ENCODE results near the gene ESYT2. TPM values are rescaled to one million over a fixed set of nuclear protein-coding genes. Genes with fewer than 3 reads are reported as not detected.
"Not testable (repeated sequence)": the region's sequence is repeated elsewhere in the genome, so short reads cannot be mapped to it uniquely, and the experiment has no call there.

The ESYT2 gene
- total and polyA plus RNA-seq, 2 experiments from 2014 or later: 33.4 to 59.6 TPM

DNA sequence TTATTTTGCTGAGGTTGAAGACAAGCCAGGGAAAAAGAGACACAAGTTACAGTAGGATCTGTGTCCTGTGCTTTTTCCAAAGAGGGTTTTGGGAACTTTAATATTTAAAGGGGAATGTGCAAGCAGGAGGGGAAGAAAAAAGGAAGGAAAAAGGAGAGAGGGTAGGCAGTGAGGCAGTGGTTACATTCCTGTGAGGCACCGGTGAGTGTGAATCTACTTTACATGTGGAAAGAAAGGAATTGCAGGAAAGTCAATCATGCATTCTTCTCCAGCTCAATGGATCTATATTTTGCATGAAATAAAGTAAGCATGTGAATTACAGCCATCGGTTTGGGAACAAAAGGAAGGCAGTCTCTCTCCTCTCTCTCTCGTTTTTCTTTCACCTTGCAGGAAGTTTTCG, 14.5 kb upstream of the ESYT2 start:
- H3K4me2 ChIP-seq: no peak overlapping the region
- H3K27ac ChIP-seq: no peak overlapping the region
- no peaks in the 10 kb centered on the region for H3K9me3 ChIP-seq (ENCODE audit: low read depth)
- 62% methylated on average over 4 of the region's 4 CpGs for WGBS (ENCODE audit: low lambda C conversion rate, missing lambda C conversion rate)
- no peak overlapping the region for H2AFZ ChIP-seq
- H3K4me3 ChIP-seq: no peak overlapping the region
- H3K36me3 ChIP-seq (replicated peaks; ENCODE audit: insufficient read depth, low read depth): no peaks in the 10 kb centered on the region
- H3K79me2 ChIP-seq: no peaks in the 10 kb centered on the region
- DNase-seq (ENCODE audit: low spot score): no peak
- H3K9me2 ChIP-seq (replicated peaks; ENCODE audit: insufficient read depth): no peaks in the 10 kb centered on the region
- no peaks in the 10 kb centered on the region for H4K20me1 ChIP-seq (ENCODE audit: insufficient read depth, poor library complexity, severe bottlenecking)
- H3K4me1 ChIP-seq (ENCODE audit: insufficient read depth): no peaks in the 10 kb centered on the region
- TF ChIP-seq EZH2 (IDR thresholded peaks at IDR 0.05; ENCODE audit: borderline replicate concordance) (no peak), EZH2phosphoT487 (IDR thresholded peaks at IDR 0.05; ENCODE audit: low read depth, severe bottlenecking, unreplicated experiment) (no peak)
- TF ChIP-seq, protein P1, sequence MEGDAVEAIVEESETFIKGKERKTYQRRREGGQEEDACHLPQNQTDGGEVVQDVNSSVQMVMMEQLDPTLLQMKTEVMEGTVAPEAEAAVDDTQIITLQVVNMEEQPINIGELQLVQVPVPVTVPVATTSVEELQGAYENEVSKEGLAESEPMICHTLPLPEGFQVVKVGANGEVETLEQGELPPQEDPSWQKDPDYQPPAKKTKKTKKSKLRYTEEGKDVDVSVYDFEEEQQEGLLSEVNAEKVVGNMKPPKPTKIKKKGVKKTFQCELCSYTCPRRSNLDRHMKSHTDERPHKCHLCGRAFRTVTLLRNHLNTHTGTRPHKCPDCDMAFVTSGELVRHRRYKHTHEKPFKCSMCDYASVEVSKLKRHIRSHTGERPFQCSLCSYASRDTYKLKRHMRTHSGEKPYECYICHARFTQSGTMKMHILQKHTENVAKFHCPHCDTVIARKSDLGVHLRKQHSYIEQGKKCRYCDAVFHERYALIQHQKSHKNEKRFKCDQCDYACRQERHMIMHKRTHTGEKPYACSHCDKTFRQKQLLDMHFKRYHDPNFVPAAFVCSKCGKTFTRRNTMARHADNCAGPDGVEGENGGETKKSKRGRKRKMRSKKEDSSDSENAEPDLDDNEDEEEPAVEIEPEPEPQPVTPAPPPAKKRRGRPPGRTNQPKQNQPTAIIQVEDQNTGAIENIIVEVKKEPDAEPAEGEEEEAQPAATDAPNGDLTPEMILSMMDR (IDR thresholded peaks at IDR 0.05; ENCODE audit: poor library complexity): no peak
- no peaks in the 10 kb centered on the region for H3K27me3 ChIP-seq

DNA sequence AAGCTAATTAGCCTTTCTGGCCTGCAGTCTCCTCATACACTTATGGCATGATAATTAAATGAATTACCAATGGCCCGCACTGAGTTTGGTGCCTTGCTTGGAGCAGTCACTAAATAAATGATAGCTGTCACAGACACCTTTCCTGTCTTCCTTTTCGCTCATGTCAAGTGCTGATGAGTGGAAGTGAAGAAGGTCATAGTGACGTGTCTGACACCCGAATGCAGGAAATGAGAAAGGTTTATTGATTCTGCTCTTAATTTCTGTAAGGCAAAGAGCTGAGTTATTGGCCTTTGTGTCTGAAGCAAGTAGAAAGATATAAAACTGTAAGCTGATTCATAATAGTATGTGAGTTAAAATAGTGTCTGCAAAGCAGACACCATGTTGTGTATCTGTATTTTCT, 13.2 kb upstream of the ESYT2 start:
- Histone ChIP-seq H3K36me3 (replicated peaks; ENCODE audit: insufficient read depth, low read depth) (no peaks in the 10 kb centered on the region), H3K4me2 (no peak overlapping the region), H3K9me2 (replicated peaks; ENCODE audit: insufficient read depth) (no peaks in the 10 kb centered on the region), H2AFZ (no peak overlapping the region), H4K20me1 (ENCODE audit: insufficient read depth, poor library complexity, severe bottlenecking) (no peaks in the 10 kb centered on the region), H3K9me3 (ENCODE audit: low read depth) (no peaks in the 10 kb centered on the region), H3K79me2 (no peaks in the 10 kb centered on the region), H3K27ac (no peak overlapping the region), H3K4me1 (ENCODE audit: insufficient read depth) (no peaks in the 10 kb centered on the region), H3K27me3 (no peaks in the 10 kb centered on the region), H3K4me3 (no peak overlapping the region)
- no peak for DNase-seq (ENCODE audit: low spot score)
- no peak for TF ChIP-seq EZH2 (IDR thresholded peaks at IDR 0.05; ENCODE audit: borderline replicate concordance)
- TF ChIP-seq EZH2phosphoT487 (IDR thresholded peaks at IDR 0.05; ENCODE audit: low read depth, severe bottlenecking, unreplicated experiment): no peak
- TF ChIP-seq, protein P1 (IDR thresholded peaks at IDR 0.05; ENCODE audit: poor library complexity): no peak
- WGBS (ENCODE audit: low lambda C conversion rate, missing lambda C conversion rate): 89% methylated on average over 4 of the region's 4 CpGs

DNA sequence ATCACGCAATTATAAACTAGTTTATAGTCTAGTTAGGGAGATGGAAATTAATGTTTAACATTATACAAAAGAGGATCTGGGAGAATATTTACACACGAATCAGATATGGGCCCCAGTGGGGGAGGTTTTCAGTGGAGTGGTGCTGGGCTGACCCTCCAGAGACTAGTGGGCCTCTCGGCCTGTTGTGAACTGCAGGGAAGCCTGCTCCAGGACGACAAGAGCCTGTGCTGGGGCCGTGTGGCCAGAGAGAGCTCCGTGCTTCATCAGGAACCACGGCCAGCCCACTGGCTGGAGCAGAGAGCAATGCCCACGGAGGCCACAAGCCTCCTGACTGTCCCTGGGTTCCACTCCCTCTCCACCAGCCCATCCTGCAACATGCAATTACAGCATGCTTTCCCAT, 11.3 kb upstream of the ESYT2 start:
- H3K4me2 ChIP-seq: no peak overlapping the region
- 67% methylated on average over 8 of the region's 8 CpGs for WGBS (ENCODE audit: low lambda C conversion rate, missing lambda C conversion rate)
- no peaks in the 10 kb centered on the region for H3K79me2 ChIP-seq
- no peak for DNase-seq (ENCODE audit: low spot score)
- H3K4me3 ChIP-seq: no peak overlapping the region
- H2AFZ ChIP-seq: no peak overlapping the region
- H4K20me1 ChIP-seq (ENCODE audit: insufficient read depth, poor library complexity, severe bottlenecking): no peaks in the 10 kb centered on the region
- H3K27me3 ChIP-seq: no peaks in the 10 kb centered on the region
- no peak overlapping the region for H3K27ac ChIP-seq
- H3K9me3 ChIP-seq (ENCODE audit: low read depth): no peaks in the 10 kb centered on the region
- no peaks in the 10 kb centered on the region for H3K36me3 ChIP-seq (replicated peaks; ENCODE audit: insufficient read depth, low read depth)
- no peaks in the 10 kb centered on the region for H3K4me1 ChIP-seq (ENCODE audit: insufficient read depth)
- TF ChIP-seq, protein P1 (IDR thresholded peaks at IDR 0.05; ENCODE audit: poor library complexity): no peak
- TF ChIP-seq EZH2 (IDR thresholded peaks at IDR 0.05; ENCODE audit: borderline replicate concordance): no peak
- TF ChIP-seq EZH2phosphoT487 (IDR thresholded peaks at IDR 0.05; ENCODE audit: low read depth, severe bottlenecking, unreplicated experiment): no peak
- no peaks in the 10 kb centered on the region for H3K9me2 ChIP-seq (replicated peaks; ENCODE audit: insufficient read depth)

DNA sequence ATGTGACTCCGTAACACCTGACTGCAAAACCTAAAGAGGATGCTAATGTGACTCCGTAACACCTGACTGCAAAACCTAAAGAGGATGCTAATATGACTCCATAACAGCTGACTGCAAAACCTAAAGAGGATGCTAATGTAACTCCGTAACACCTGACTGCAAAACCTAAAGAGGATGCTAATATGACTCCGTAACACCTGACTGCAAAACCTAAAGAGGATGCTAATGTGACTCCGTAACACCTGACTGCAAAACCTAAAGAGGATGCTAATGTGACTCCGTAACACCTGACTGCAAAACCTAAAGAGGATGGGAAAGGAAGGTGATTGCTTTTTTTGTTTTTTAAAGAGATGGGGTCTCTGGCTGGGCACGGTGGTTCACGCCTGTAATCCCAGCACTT, 9.9 kb upstream of the ESYT2 start:
- WGBS (ENCODE audit: low lambda C conversion rate, missing lambda C conversion rate): 50% methylated on average over 8 of the region's 8 CpGs
- not testable (repeated sequence) for H4K20me1 ChIP-seq (ENCODE audit: insufficient read depth, poor library complexity, severe bottlenecking)

More for the DNA sequence above, 9.9 kb upstream of the ESYT2 start:
- not testable (repeated sequence) for H3K9me3 ChIP-seq (ENCODE audit: low read depth); H3K4me3 ChIP-seq; H3K4me1 ChIP-seq (ENCODE audit: insufficient read depth); H3K79me2 ChIP-seq; H2AFZ ChIP-seq; H3K4me2 ChIP-seq; H3K27me3 ChIP-seq; H3K36me3 ChIP-seq (replicated peaks; ENCODE audit: insufficient read depth, low read depth); H3K9me2 ChIP-seq (replicated peaks; ENCODE audit: insufficient read depth); H3K27ac ChIP-seq; DNase-seq (ENCODE audit: low spot score)

Measured in hepatocyte (in vitro differentiated cells).